PC-3 (cell line): Measurements from ENCODE around the gene HPSE2. TPM values are rescaled to one million over a fixed set of nuclear protein-coding genes. Genes with fewer than 3 reads are reported as not detected.

Experiments
- ATAC-seq: fragments of 200-7000 bp; cut with Tn5 transposase; 2 replicates; pipeline ENCODE4 v1.9.1; 2020; ENCODE audit warnings: mild to moderate bottlenecking, moderate library complexity
- BruUV-seq: library from RNA; stranded (reverse); fragments of 400-500 nt; replicated peaks from 2 replicates; lab custom pipeline; 2021; lab: Mats Ljungman, UMichigan
- CTCF ChIA-PET: fragments of 300-600 bp; sonication (Branson Sonifier 250); formaldehyde crosslinking; loops from one replicate; lab custom pipeline; 2022; ENCODE audit warnings: antibody characterized with exemption; lab: Charles Lee
- POLR2A ChIA-PET: fragments of 300-600 bp; sonication (Branson Sonifier 250); formaldehyde crosslinking; loops from one replicate; lab custom pipeline; 2022; ENCODE audit warnings: antibody characterized with exemption; ENCODE audit not compliant: unreplicated experiment; lab: Charles Lee
- DNase-seq: peaks from one replicate; pipeline ENCODE4 v3.0.0-alpha.2; 2015
- H2AFZ ChIP-seq: fragments of 300-600 bp; sonication (generic); 2 replicates; pipeline ENCODE4 v1.6.0; 2016; ENCODE audit warnings: antibody characterized with exemption, low read length
- H3F3A ChIP-seq: fragments of 300-600 bp; sonication (generic); one replicate; pipeline ENCODE4 v1.6.0; 2017; ENCODE audit warnings: antibody characterized with exemption, low read length, control low read depth, mild to moderate bottlenecking; ENCODE audit not compliant: unreplicated experiment
- H3K27ac ChIP-seq: fragments of 300-600 bp; sonication (generic); 2 replicates; pipeline ENCODE4 v1.5.1; 2016; ENCODE audit warnings: mild to moderate bottlenecking, low read length
- H3K27me3 ChIP-seq: fragments of 300-600 bp; sonication (generic); 2 replicates; pipeline ENCODE4 v1.6.1; 2016; ENCODE audit warnings: low read length, mixed read lengths
- H3K36me3 ChIP-seq: fragments of 300-600 bp; sonication (generic); 2 replicates; pipeline ENCODE4 v1.6.1; 2016; ENCODE audit warnings: low read depth, mixed run types, low read length, mixed read lengths
- H3K4me1 ChIP-seq: fragments of 300-600 bp; sonication (generic); 2 replicates; pipeline ENCODE4 v1.5.1; 2016; ENCODE audit warnings: low read length; ENCODE audit not compliant: insufficient read depth
- H3K4me2 ChIP-seq: fragments of 300-600 bp; sonication (generic); 2 replicates; pipeline ENCODE4 v1.6.0; 2016; ENCODE audit warnings: low read length
- H3K4me3 ChIP-seq: fragments of 300-600 bp; sonication (generic); 2 replicates; pipeline ENCODE4 v1.5.1; 2016; ENCODE audit warnings: mild to moderate bottlenecking, low read length, mixed read lengths
- H3K79me2 ChIP-seq: fragments of 300-600 bp; sonication (generic); 2 replicates; pipeline ENCODE4 v1.6.1; 2017; ENCODE audit warnings: low read length, mixed read lengths
- H3K9ac ChIP-seq: fragments of 300-600 bp; sonication (generic); 2 replicates; pipeline ENCODE4 v1.6.0; 2016; ENCODE audit warnings: mild to moderate bottlenecking, low read length
- H3K9me2 ChIP-seq: fragments of 300-600 bp; sonication (generic); replicated peaks from 2 replicates; pipeline ENCODE4 v1.6.1; 2016; ENCODE audit warnings: mixed run types, low read length, mixed read lengths
- H3K9me3 ChIP-seq: fragments of 300-600 bp; sonication (generic); 2 replicates; pipeline ENCODE4 v1.6.1; 2016; ENCODE audit warnings: low read length, mixed read lengths
- H4K20me1 ChIP-seq: fragments of 300-600 bp; sonication (generic); 2 replicates; pipeline ENCODE4 v1.6.1; 2016; ENCODE audit warnings: low read length, mixed read lengths
- CTCF ChIP-seq: fragments of 300-600 bp; sonication (generic); conservative IDR thresholded peaks from 2 replicates; pipeline ENCODE4 v1.5.1; 2017; ENCODE audit warnings: antibody characterized with exemption, low read depth, mild to moderate bottlenecking, low read length
- EZH2 ChIP-seq: fragments of 300-600 bp; sonication (generic); IDR thresholded peaks from one replicate; pipeline ENCODE4 v1.6.1; 2017; ENCODE audit warnings: antibody characterized with exemption, mild to moderate bottlenecking, low read length; ENCODE audit not compliant: unreplicated experiment
- EZH2phosphoT487 ChIP-seq: fragments of 300-600 bp; sonication (generic); IDR thresholded peaks from 2 replicates; pipeline ENCODE4 v1.6.1; 2018; ENCODE audit warnings: mild to moderate bottlenecking, antibody characterized with exemption, low read length, borderline replicate concordance
- intact Hi-C: fragments of 100-400 bp; cut with micrococcal nuclease; formaldehyde crosslinking; loops from 2 replicates; pipeline ENCODE4 v1.9.0; 2023
- total RNA-seq: library from RNA; depleted of rRNA; stranded (reverse); fragments of >200 nt; gene quantifications from 2 replicates; pipeline ENCODE4 v1.2.3, GENCODE V29; 2014

HPSE2 gene
- total RNA-seq, 1 experiment from 2014 or later = 0.15 TPM

GRCh38 chr10:98632456-98633150 lies 603.0 kb downstream of the HPSE2 start:
- CTCF ChIA-PET = no interaction called here
- ATAC-seq = no peak

GRCh38 chr10:98628206-98628605 lies 607.4 kb downstream of the HPSE2 start:
- Histone ChIP-seq H4K20me1 (no peaks in the 10 kb centered on the region), H3K9ac (no peak overlapping the region), H3K9me3 (no peaks in the 10 kb centered on the region), H3F3A (no peaks in the 10 kb centered on the region), H3K4me2 (no peak overlapping the region), H2AFZ (no peak overlapping the region), H3K36me3 (no peaks in the 10 kb centered on the region), H3K4me3 (no peak overlapping the region), H3K4me1 (no peaks in the 10 kb centered on the region), H3K9me2 (no peaks in the 10 kb centered on the region), H3K27ac (no peak overlapping the region), H3K79me2 (no peaks in the 10 kb centered on the region), H3K27me3 (peaks cover 21% of the 10 kb centered on the region; the same call in 1 of the 2 replicates)
- POLR2A ChIA-PET = no interaction called here
- intact Hi-C loops = no loop called here
- CTCF ChIA-PET = no interaction called here
- no TSS peak for BruUV-seq
- DNase-seq (no peak), ATAC-seq (no peak)
- no peak for TF ChIP-seq EZH2
- TF ChIP-seq EZH2phosphoT487 = no peak
- TF ChIP-seq CTCF = no peak

More at GRCh38 chr10:98632456-98633150, 603.0 kb downstream of the HPSE2 start:
- Histone ChIP-seq H3K9me3 (no peaks in the 10 kb centered on the region), H3K36me3 (no peaks in the 10 kb centered on the region), H3K9me2 (no peaks in the 10 kb centered on the region), H3F3A (no peaks in the 10 kb centered on the region), H4K20me1 (no peaks in the 10 kb centered on the region), H3K4me3 (no peak overlapping the region), H3K79me2 (no peaks in the 10 kb centered on the region), H3K27me3 (no peaks in the 10 kb centered on the region; the same call in 1 of the 2 replicates), H3K9ac (no peak overlapping the region), H3K27ac (no peak overlapping the region), H3K4me1 (no peaks in the 10 kb centered on the region), H3K4me2 (no peak overlapping the region), H2AFZ (no peak overlapping the region)
- DNase-seq = no peak
- POLR2A ChIA-PET = no interaction called here
- no TSS peak for BruUV-seq
- TF ChIP-seq EZH2 = no peak
- TF ChIP-seq CTCF = no peak
- no peak for TF ChIP-seq EZH2phosphoT487
- intact Hi-C loops = no loop called here

- H3K27ac ChIP-seq = no peak overlapping the region
- H4K20me1 ChIP-seq = no peaks in the 10 kb centered on the region
- H3K27me3 ChIP-seq = peaks cover 26% of the 10 kb centered on the region; the same call in 1 of the 2 replicates
- DNase-seq (no peak), ATAC-seq (no peak)
- no peaks in the 10 kb centered on the region for H3K36me3 ChIP-seq
- no peaks in the 10 kb centered on the region for H3K79me2 ChIP-seq
- H3K4me1 ChIP-seq = no peaks in the 10 kb centered on the region
- intact Hi-C loops = no loop called here
- no peak overlapping the region for H3K4me3 ChIP-seq
- no peak overlapping the region for H3K9ac ChIP-seq
- no peak overlapping the region for H2AFZ ChIP-seq
- no TSS peak for BruUV-seq
- no peaks in the 10 kb centered on the region for H3K9me2 ChIP-seq
- ChIA-PET CTCF (no interaction called here), POLR2A (no interaction called here)
- H3K9me3 ChIP-seq = no peaks in the 10 kb centered on the region
- no peaks in the 10 kb centered on the region for H3F3A ChIP-seq
- no peak for TF ChIP-seq EZH2phosphoT487
- TF ChIP-seq EZH2 = no peak
- no peak for TF ChIP-seq CTCF
- H3K4me2 ChIP-seq = no peak overlapping the region
Measured at GRCh38 chr10:98627711-98628110, 607.9 kb downstream of the HPSE2 start.
